HG03108 (cell line): Measurements from ENCODE around the gene TNS4.

Source experiments
- ATAC-seq: cut with Tn5 transposase; IDR thresholded peaks from one replicate; pipeline ENCODE4 v1.9.1; 2021; ENCODE audit warnings: moderate library complexity; ENCODE audit not compliant: unreplicated experiment

Gene TNS4

DNA sequence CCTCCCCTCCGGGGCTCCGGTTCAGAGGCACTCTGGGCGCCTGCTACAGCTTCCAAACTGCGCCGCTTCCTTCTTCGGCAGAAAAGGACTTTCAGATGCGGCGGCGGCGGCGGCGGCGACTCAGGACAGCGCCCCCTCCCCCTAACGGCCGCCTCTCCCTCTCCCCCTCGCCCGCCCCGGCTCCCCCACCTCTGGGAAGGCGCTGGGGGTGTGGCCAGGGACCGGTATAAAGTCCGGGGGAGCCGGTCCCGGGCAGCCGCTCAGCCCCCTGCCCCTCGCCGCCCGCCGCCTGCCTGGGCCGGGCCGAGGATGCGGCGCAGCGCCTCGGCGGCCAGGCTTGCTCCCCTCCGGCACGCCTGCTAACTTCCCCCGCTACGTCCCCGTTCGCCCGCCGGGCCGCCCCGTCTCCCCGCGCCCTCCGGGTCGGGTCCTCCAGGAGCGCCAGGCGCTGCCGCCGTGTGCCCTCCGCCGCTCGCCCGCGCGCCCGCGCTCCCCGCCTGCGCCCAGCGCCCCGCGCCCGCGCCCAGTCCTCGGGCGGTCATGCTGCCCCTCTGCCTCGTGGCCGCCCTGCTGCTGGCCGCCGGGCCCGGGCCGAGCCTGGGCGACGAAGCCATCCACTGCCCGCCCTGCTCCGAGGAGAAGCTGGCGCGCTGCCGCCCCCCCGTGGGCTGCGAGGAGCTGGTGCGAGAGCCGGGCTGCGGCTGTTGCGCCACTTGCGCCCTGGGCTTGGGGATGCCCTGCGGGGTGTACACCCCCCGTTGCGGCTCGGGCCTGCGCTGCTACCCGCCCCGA lies 58.0 kb downstream of the TNS4 start, which contains the start of gene IGFBP4:
TSS of gene IGFBP4 (plus strand) at position 255 of the 792 bp plus-strand sequence. CDS start at position 541, 286 bp downstream.
- peak; percentile 48 for ATAC-seq

DNA sequence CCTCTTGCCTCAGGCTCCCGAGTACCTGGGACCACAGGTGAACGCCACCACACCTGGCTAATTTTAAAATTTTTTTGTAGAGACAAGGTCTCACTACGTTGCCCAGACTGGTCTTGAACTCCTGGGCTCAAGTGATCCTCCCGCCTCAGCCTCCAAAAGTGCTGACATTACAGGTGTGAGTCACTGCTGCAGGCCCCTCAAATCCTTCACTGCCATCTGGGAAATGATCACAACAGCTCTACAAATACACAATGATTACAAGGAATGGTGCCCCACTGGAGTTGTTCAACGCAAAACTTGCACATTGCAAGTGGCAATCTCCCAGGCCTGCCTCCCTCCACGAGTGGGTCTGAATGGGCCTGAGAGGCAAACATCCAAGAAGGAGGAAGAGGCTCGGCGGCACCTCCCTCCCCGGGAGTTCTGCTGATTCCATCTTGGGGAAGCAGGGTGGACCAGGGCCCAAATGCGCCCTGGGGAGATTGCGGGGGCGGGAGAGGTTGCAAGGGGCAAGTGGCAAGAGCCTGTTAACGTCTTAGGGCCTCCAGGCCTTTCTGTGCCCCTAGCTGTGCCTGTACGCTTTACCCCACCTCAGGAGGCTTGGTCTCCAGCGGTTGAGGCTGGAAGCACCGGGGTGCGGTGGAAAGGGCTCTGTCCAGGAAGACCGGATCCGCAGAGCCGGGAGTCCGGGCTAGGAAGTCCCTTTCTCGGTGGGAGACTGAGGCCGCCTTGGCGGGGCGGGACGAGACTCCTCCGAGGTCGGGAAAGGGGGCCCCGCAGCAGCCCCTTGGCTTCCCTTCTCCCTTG lies 58.8 kb downstream of the TNS4 start:
- no peak for ATAC-seq

DNA sequence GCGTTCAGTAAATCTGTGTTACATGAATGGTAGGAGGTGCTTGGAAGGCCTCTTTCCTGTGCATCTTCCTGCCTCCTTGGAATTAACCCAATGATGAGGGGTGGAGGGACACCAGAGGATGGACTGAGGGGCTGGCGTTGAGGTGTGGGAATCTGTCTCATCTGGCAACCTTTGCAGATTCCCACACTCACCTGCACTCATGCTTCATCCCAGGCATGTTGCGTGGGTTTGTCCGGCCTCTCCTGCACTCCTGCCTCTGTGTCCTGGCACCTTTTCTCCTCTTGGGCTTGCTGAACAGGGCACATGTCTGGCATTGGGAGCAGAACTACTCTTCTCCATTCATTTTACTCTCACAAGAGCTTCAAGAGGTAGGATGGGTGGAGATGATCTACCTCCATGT lies 61.3 kb downstream of the TNS4 start:
- ATAC-seq = no peak

DNA sequence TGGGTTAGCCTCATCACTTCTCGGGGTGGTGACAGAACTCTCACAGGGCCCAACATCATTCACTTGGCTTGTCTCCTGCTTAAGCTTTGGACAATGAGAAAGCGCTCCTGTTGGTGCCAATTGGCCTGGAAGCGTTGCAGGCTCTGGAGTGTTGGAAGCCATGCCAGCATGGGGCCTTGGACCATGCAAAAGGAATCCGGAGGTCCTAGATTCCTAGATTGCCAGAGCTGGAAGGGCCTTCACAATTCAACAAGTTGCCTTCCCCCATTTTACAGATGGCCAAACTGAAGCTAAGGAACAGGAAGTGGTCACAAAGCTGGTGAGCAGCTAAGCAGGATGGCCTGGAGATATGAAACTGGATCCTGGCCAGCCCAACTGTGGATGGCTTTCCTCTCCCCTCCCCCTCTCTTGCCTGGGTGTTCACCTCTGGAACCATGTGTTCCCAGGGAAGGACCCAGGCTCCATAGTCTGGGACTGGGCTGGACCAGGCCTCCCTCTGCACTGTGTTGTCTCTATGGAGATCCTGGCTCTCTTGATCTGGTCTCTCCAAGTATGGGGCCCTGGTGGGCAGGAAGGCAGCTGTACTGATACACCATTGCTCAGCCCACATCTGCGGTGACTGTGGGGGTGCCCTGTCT lies 64.2 kb downstream of the TNS4 start:
- ATAC-seq = no peak

DNA sequence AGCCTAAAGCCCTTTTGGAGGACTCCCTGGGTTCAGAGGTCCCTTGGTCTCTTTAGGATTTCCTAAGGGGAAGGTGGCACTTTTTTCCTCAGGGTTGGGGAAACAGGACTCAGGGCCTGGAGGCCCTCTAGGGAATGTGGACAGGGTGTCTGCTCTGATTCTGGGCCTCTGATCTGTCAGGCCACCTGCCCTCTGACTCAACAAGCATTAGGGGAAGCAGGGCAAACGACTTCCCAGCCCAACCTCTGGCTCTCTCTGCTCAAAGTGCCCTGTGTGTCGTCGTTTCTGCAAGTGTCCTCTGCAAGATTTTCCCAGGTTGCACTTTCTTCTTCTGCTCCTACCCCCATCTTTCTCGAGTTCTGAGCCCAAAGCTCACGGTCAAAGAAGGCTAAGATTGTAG lies 64.8 kb downstream of the TNS4 start:
- ATAC-seq = no peak

DNA sequence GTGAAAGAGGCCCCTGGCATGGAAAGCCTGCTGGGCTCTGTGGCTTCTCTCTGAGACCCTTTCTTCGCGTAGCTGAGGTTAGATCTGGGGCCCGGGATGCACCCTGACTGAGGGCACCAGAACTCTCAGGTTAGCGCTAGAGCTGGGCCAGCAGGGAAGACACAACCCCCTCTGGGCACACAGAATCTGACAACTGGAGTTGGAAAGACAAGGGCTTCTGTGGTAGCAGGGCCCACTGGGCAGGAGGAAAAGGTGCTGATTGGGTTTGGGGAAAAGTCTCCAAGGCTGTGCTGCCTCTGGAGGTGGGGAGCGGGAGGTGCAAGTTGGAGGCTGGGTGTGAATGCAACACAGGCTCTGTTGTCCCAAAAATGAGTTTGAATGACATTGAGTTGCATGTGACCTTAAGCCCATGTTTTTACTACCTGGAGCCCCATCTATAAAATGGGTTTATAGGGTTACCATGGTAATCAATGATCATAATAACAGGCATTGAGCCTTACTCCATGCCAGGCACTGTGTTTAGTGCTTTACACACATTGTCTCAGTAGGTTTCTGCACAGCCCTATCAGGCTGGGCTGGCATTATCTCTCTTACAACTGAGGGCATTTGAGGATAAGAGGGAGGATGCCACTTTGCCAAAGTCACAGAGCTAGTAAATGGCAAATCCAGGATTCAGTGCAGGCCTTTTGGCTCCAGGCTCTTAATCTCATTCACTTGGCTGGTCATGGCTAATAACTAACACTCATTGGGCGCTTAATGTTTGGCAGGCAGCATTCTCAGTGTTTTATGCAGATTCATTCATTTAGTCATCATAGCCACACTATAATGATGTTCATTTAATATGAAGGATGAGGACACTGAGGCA lies 67.6 kb downstream of the TNS4 start:
- ATAC-seq = no peak

DNA sequence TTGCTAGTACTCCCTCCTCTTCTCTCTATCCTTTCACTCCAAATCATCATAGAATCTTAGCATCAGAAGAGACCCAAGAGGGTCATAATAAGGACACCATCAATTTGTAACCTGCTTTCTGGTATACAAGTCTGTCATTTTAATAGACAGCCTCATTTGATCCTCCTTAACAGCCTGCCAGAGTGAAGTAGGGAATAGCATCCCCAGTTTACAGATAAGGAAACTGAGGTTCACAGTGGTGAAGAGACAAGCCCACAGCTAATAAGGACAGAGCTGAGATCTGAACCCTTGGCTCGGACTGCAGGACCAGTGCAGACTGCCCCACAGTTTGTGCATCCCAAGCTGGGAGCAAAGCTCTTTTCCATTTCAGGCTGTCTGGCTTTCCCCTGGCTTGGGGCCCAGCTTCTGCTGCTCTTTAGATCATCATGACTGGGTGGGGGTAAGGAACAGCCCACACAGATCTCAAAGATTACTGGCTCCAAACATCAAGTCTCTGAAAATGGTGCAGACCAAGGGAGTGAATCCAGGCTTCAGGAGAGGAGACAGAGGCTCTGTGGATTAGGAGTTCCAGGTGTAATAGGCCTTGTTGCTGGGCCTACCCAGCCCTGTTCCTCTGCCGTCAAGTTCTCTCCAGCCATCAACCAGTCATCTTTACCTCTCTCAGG lies 68.4 kb downstream of the TNS4 start:
- no peak for ATAC-seq

DNA sequence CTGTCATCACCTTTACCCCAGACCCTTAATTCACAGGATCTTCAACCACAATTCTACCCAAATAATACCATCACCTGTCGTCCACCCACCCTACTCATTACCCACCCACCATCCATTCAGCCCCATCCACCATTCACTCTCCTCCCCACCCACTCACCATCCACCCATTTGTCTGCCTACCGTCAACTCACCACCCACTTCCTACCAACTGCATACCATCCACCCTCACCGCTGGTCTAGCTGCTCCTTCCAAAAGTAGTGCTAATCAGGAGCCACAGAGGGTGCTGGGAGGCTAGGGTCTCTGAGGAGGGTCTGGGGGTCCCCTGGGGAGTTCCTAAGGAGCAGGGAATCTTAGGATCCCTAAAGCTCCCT lies 70.2 kb downstream of the TNS4 start:
- no peak for ATAC-seq

DNA sequence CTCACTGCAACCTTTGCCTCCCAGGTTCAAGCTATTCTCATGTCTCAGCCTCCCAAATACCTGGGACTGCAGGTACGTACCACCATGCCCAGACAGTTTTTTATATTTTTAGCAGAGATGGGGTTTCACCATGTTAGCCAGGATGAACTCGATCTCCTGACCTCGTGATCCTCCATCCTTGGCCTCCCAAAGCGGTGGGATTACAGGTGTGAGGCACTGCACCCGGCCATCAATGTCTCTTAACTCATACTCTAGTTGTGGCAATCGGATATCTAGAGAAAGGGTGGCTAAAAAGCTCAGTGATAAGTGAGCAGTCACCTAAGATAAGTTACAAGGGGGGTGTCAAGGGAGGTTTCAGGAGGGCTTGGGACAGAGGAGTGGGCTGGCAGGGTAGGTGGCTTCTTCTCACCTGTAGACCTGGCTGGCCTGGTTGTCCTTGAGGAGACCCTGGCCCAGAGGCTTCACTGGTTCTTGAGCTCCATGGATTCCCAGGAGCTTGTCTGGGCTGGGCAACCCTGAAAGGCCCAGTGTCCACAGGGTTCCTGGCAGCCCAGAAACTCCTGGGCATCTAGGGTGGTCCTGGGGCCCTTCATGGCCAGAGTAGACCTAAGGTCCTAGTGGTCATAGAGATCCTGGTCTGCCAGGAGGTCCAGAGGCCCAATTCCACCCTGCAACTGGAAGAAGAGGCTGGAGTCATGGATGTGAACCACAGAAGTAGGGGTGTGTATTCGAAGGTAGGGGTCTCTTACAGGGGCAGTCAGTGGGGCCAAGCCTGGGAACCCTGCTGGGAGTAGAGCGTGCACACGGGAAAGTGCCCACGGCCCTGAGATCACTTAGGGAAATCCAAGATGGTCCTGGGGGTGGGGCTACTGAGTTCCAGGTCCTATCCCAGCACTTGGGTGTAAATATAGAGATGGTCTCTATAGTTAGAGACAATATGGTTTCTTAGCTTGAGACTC lies 70.9 kb downstream of the TNS4 start:
- no peak for ATAC-seq

DNA sequence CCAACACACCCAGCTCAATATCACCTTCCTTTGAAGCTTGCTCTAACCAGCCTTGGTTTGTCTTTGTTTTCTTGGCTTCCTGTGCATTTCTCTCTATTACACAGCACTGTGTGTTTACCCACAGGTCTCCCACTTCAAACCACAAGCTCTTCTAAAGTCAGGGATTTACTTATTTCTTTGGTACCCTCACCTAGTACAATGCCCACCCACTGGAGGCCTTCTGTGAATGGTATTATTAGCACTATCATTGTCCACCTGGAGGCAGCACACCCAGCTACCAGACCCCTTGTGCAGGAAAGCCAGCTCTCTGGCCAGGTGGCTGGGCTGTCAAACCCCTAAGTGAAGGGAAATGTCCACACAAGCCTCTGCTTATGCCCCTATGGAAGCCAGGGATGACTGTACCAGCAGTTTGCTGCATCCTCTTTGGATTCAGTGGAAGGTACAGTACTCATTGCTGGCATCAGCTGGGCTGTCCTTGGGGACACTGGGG lies 74.4 kb downstream of the TNS4 start:
- ATAC-seq = no peak
